GM12878 (cell line): Measurements from ENCODE around the gene SPPL2B. TPM values are rescaled to one million over a fixed set of nuclear protein-coding genes. Genes with fewer than 3 reads are reported as not detected.

Experiments used
- ATAC-seq: fragments of 200-7000 bp; cut with Tn5 transposase; 3 replicates; pipeline ENCODE4 v1.9.1; 2020; ENCODE audit warnings: mild to moderate bottlenecking, moderate library complexity
- BruUV-seq: library from RNA; stranded (reverse); fragments of 400-500 nt; replicated peaks from 2 replicates; lab custom pipeline; 2021; lab: Mats Ljungman, UMichigan
- CTCF ChIA-PET: fragments of 300-600 bp; sonication (Branson Sonifier 250); formaldehyde crosslinking; extraction: SDS; loops from one replicate; lab custom pipeline; 2021; ENCODE audit warnings: inconsistent platforms; lab: Yijun Ruan, JAX
- POLR2A ChIA-PET: fragments of 350-600 bp; formaldehyde crosslinking; extraction: SDS; loops from one replicate; lab custom pipeline; 2021; ENCODE audit warnings: inconsistent platforms; lab: Charles Lee
- RAD21 ChIA-PET: fragments of 300-600 bp; sonication (Branson Sonifier 250); formaldehyde crosslinking; loops from one replicate; lab custom pipeline; 2023; ENCODE audit warnings: antibody characterized with exemption; ENCODE audit not compliant: unreplicated experiment; lab: Charles Lee
- SMC1A ChIA-PET: fragments of 300-600 bp; sonication (Branson Sonifier 250); formaldehyde crosslinking; loops from one replicate; lab custom pipeline; 2023; ENCODE audit not compliant: unreplicated experiment, uncharacterized antibody; lab: Charles Lee
- DNase-seq: peaks from one replicate; pipeline ENCODE4 v3.0.0-alpha.2; 2011; ENCODE audit warnings: low read depth, low spot score
- FAIRE-seq: peaks from 3 replicates; lab custom pipeline; 2011; peaks lifted over from hg19 to GRCh38; lab: Jason Lieb, UNC
- H2AFZ ChIP-seq: 2 replicates; pipeline ENCODE4 v1.6.0; 2011; ENCODE audit warnings: low read depth, low read length, control low read depth; ENCODE audit not compliant: control insufficient read depth
- H3K27ac ChIP-seq: 2 replicates; pipeline ENCODE4 v1.5.1; 2011; ENCODE audit warnings: control low read depth; ENCODE audit not compliant: control insufficient read depth, insufficient read depth
- H3K27me3 ChIP-seq, 2 experiments: replicated peaks in 1 of 2; 2 replicates each; pipeline versions ENCODE4 v1.6.0 to v1.6.1; 2011; ENCODE audit warnings: low read length in 1 of 2; ENCODE audit not compliant: control insufficient read depth in 2 of 2, insufficient read depth in 2 of 2
- H3K36me3 ChIP-seq, 2 experiments: 2 replicates each; pipeline ENCODE4 v1.5.1; 2011; ENCODE audit warnings: low read length in 1 of 2; ENCODE audit not compliant: control insufficient read depth in 2 of 2, insufficient read depth in 2 of 2
- H3K4me1 ChIP-seq: 2 replicates; pipeline ENCODE4 v1.6.1; 2011; ENCODE audit warnings: mild to moderate bottlenecking, low read length, moderate library complexity, mixed read lengths; ENCODE audit not compliant: control insufficient read depth, insufficient read depth
- H3K4me2 ChIP-seq: 2 replicates; pipeline ENCODE4 v1.6.0; 2011; ENCODE audit warnings: control low read depth; ENCODE audit not compliant: control insufficient read depth, insufficient read depth
- H3K4me3 ChIP-seq: fragments of 200-600 bp; sonication (generic); 2 replicates; pipeline ENCODE4 v1.5.1; 2016
- H3K79me2 ChIP-seq: 2 replicates; pipeline ENCODE4 v1.6.0; 2011; ENCODE audit warnings: low read length; ENCODE audit not compliant: control insufficient read depth, insufficient read depth
- H3K9ac ChIP-seq: 2 replicates; pipeline ENCODE4 v1.8.0; 2011; ENCODE audit warnings: low read length, control low read depth, mixed read lengths; ENCODE audit not compliant: control insufficient read depth, insufficient read depth
- H3K9me3 ChIP-seq: replicated peaks from 3 replicates; pipeline ENCODE4 v1.5.1; 2011; ENCODE audit warnings: mild to moderate bottlenecking, low read length; ENCODE audit not compliant: control insufficient read depth, insufficient read depth
- H4K20me1 ChIP-seq: 2 replicates; pipeline ENCODE4 v1.6.0; 2011; ENCODE audit not compliant: control insufficient read depth, insufficient read depth
- CHD1 ChIP-seq: IDR thresholded peaks from 2 replicates; pipeline ENCODE4 v1.6.1; 2012; ENCODE audit warnings: low read depth, low read length, improper control_type of control experiment
- ELK1 ChIP-seq: IDR thresholded peaks from 2 replicates; pipeline ENCODE4 v1.6.1; 2012; ENCODE audit warnings: low read depth, low read length, improper control_type of control experiment
- FOXM1 ChIP-seq: IDR thresholded peaks from 2 replicates; pipeline ENCODE4 v1.6.1; 2012; ENCODE audit warnings: low read depth, mild to moderate bottlenecking, inconsistent platforms, low read length, moderate library complexity
- HDAC6 ChIP-seq: fragments of 200-600 bp; sonication (generic); IDR thresholded peaks from one replicate; pipeline ENCODE4 v1.8.0; 2017; ENCODE audit warnings: antibody characterized with exemption; ENCODE audit not compliant: unreplicated experiment
- MLLT1 ChIP-seq: fragments of 450-650 bp; IDR thresholded peaks from 2 replicates; pipeline ENCODE4 v1.6.1; 2016; ENCODE audit warnings: mild to moderate bottlenecking
- NR2C2 ChIP-seq: IDR thresholded peaks from 2 replicates; pipeline ENCODE4 v1.6.1; 2011; ENCODE audit warnings: borderline replicate concordance, low read depth; ENCODE audit not compliant: control insufficient read depth, insufficient read length
- SREBF1 ChIP-seq: IDR thresholded peaks from 2 replicates; pipeline ENCODE4 v1.6.1; 2012; ENCODE audit warnings: mild to moderate bottlenecking, low read length
- WGBS: methylation state at CpG from one replicate; pipeline ENCODE4 v1.1.6; 2016; ENCODE audit warnings: low lambda C conversion rate; ENCODE audit not compliant: insufficient replicate concordance, insufficient coverage; ENCODE audit errors: missing lambda C conversion rate; 5-methylcytosine and 5-hydroxymethylcytosine counted together
- in situ Hi-C: fragments of 300-500 bp; cut with MboI; formaldehyde crosslinking; loops from 9 replicates; pipeline ENCODE4 v1.14.3; 2018; ENCODE audit warnings: mixed read lengths
- intact Hi-C: fragments of 100-400 bp; cut with micrococcal nuclease; formaldehyde crosslinking; loops from one replicate; pipeline ENCODE4 v1.14.2; 2022; ENCODE audit not compliant: unreplicated experiment
- polyA plus RNA-seq, 11 experiments: library from polyadenylated mRNA; depleted of rRNA in 4 of 11; unstranded in 6 of 11; stranded (reverse) in 5 of 11; fragments of >200 nt; fragmentation: Nextera tagmentation in 4 of 11; fragmentation: Illumina TruSeq in 1 of 11; extraction: Ambion mirVana in 4 of 11; extraction: Trizol in 1 of 11; gene quantifications; 1 replicate in 1 of 11; 2 replicates in 10 of 11; pipeline versions ENCODE4 v1.2.1 to v1.2.3, GENCODE V29; 2011 to 2016; ENCODE audit warnings: inconsistent platforms in 2 of 11, missing spikeins in 2 of 11, low read depth in 1 of 11
- total RNA-seq, 4 experiments: library from RNA; depleted of rRNA in 3 of 4; stranded (reverse); fragments of >200 nt in 3 of 4; fragmentation: Illumina TruSeq in 1 of 4; extraction: Trizol in 1 of 4; gene quantifications; 2 replicates each; pipeline versions ENCODE4 v1.2.1 to v1.2.3, GENCODE V29; 2013 to 2021

The SPPL2B gene
- total and polyA plus RNA-seq, 10 of the 15 experiments (the other 5 are each of a cell fraction or from before 2014, with no cell fraction given): 0.29 to 56.5 (median 18.3) TPM

- Histone ChIP-seq H3K36me3 (no peaks in the 10 kb centered on the region), H3K4me2 (no peak overlapping the region), H4K20me1 (no peaks in the 10 kb centered on the region), H3K27me3 (peaks cover 9 to 15% of the 10 kb centered on the region in 2 experiments), H2AFZ (no peak overlapping the region), H3K4me1 (peaks cover 3% of the 10 kb centered on the region; the same call in 1 of the 2 replicates), H3K4me3 (no peak overlapping the region), H3K9ac (no peak overlapping the region), H3K79me2 (no peaks in the 10 kb centered on the region), H3K27ac (no peak overlapping the region), H3K9me3 (no peaks in the 10 kb centered on the region)
- RAD21 ChIA-PET: interaction anchor here (1.2 kb wide), 1 partner anchor 20 kb away, joined by 4 read pairs; no protein-coding TSS in a partner anchor
- CTCF ChIA-PET: interaction anchor here (0.5 kb wide), 1 partner anchor 160 kb away, joined by 3 read pairs; no protein-coding TSS in a partner anchor
- TF ChIP-seq NR2C2 (no peak), MLLT1 (no peak), SREBF1 (no peak), HDAC6 (no peak), CHD1 (no peak), FOXM1 (no peak), ELK1 (no peak)
- SMC1A ChIA-PET: no interaction called here
- WGBS: 40% methylated on average over 17 of the region's 19 CpGs
- ATAC-seq (no peak; the same call in 2 of the 3 replicates), DNase-seq (no peak), FAIRE-seq (no peak)
- intact Hi-C loops: no loop called here
- POLR2A ChIA-PET: no interaction called here
- in situ Hi-C loops: no loop called here
- BruUV-seq: no TSS peak
Measured at GRCh38 chr19:2305452-2306280, 22.8 kb upstream of the SPPL2B start.
